H9 (cell line): ENCODE results near the gene GALNT15. TPM values are rescaled to one million over a fixed set of nuclear protein-coding genes. Genes with fewer than 3 reads are reported as not detected.

Experiments
- DNase-seq: peaks from one replicate; pipeline ENCODE4 v3.0.0-alpha.2; 2017
- H2AFZ ChIP-seq: one replicate; pipeline ENCODE4 v1.6.1; 2013; ENCODE audit warnings: mild to moderate bottlenecking, low read length, control low read depth, moderate library complexity
- H2AK5ac ChIP-seq: 2 replicates; pipeline ENCODE4 v1.6.1; 2013; ENCODE audit warnings: low read length, control low read depth, mixed read lengths; ENCODE audit not compliant: insufficient read length
- H2BK120ac ChIP-seq: one replicate; pipeline ENCODE4 v1.6.1; 2013; ENCODE audit warnings: low read depth, mild to moderate bottlenecking, low read length, control low read depth, inconsistent platforms; ENCODE audit not compliant: poor library complexity, severe bottlenecking
- H2BK12ac ChIP-seq: 2 replicates; pipeline ENCODE4 v1.6.1; 2013; ENCODE audit warnings: low read length, control low read depth, mixed read lengths, low read depth; ENCODE audit not compliant: insufficient read length
- H2BK15ac ChIP-seq: 2 replicates; pipeline ENCODE4 v1.6.1; 2013; ENCODE audit warnings: low read depth, low read length, control low read depth
- H2BK20ac ChIP-seq: one replicate; pipeline ENCODE4 v1.6.1; 2013; ENCODE audit warnings: low read depth, mild to moderate bottlenecking, low read length, control low read depth, inconsistent platforms; ENCODE audit not compliant: poor library complexity, severe bottlenecking
- H2BK5ac ChIP-seq: 2 replicates; pipeline ENCODE4 v1.6.1; 2013; ENCODE audit warnings: low read length, control low read depth, mixed read lengths; ENCODE audit not compliant: insufficient read length
- H3K14ac ChIP-seq: 2 replicates; pipeline ENCODE4 v1.6.1; 2013; ENCODE audit warnings: low read length, control low read depth; ENCODE audit not compliant: insufficient read depth
- H3K18ac ChIP-seq: 2 replicates; pipeline ENCODE4 v1.6.1; 2013; ENCODE audit warnings: low read depth, mild to moderate bottlenecking, mixed read lengths, low read length, control low read depth; ENCODE audit not compliant: insufficient read length
- H3K23ac ChIP-seq: 2 replicates; pipeline ENCODE4 v1.6.1; 2013; ENCODE audit warnings: low read length, control low read depth, mixed read lengths, low read depth; ENCODE audit not compliant: insufficient read length
- H3K23me2 ChIP-seq: 2 replicates; pipeline ENCODE4 v1.6.1; 2013; ENCODE audit warnings: low read depth, mild to moderate bottlenecking, mixed read lengths, low read length, control low read depth; ENCODE audit not compliant: insufficient read length, poor library complexity, severe bottlenecking
- H3K27ac ChIP-seq: 2 replicates; pipeline ENCODE4 v1.5.1; 2013; ENCODE audit warnings: low read length, control low read depth, mixed read lengths, low read depth; ENCODE audit not compliant: insufficient read length
- H3K27me3 ChIP-seq: 2 replicates; pipeline ENCODE4 v1.6.1; 2013; ENCODE audit warnings: low read length, control low read depth, inconsistent platforms; ENCODE audit not compliant: insufficient read depth
- H3K4ac ChIP-seq: 2 replicates; pipeline ENCODE4 v1.6.1; 2013; ENCODE audit warnings: low read depth, mild to moderate bottlenecking, control low read depth, inconsistent platforms, low read length, moderate library complexity
- H3K4me1 ChIP-seq: 2 replicates; pipeline ENCODE4 v1.6.1; 2013; ENCODE audit warnings: low read length, control low read depth, inconsistent platforms; ENCODE audit not compliant: insufficient read depth
- H3K4me2 ChIP-seq: 2 replicates; pipeline ENCODE4 v1.6.1; 2013; ENCODE audit warnings: low read length, control low read depth, mixed read lengths; ENCODE audit not compliant: insufficient read length, insufficient read depth
- H3K56ac ChIP-seq: 2 replicates; pipeline ENCODE4 v1.6.1; 2013; ENCODE audit warnings: low read depth, mild to moderate bottlenecking, mixed read lengths, low read length, control low read depth; ENCODE audit not compliant: insufficient read length
- H3K79me1 ChIP-seq: 2 replicates; pipeline ENCODE4 v1.6.1; 2013; ENCODE audit warnings: low read depth, mild to moderate bottlenecking, moderate library complexity, low read length, control low read depth, inconsistent platforms; ENCODE audit not compliant: insufficient read depth, poor library complexity, severe bottlenecking
- H3K79me2 ChIP-seq: 2 replicates; pipeline ENCODE4 v1.6.1; 2013; ENCODE audit warnings: low read length, control low read depth, inconsistent platforms; ENCODE audit not compliant: insufficient read depth
- H3K9ac ChIP-seq: 2 replicates; pipeline ENCODE4 v1.6.1; 2013; ENCODE audit warnings: low read length, control low read depth, mixed read lengths; ENCODE audit not compliant: insufficient read length; ENCODE audit errors: extremely low read depth
- H3K9me3 ChIP-seq: one replicate; pipeline ENCODE4 v1.6.1; 2013; ENCODE audit warnings: low read depth, low read length, inconsistent platforms; ENCODE audit not compliant: control insufficient read depth
- H3T11ph ChIP-seq: one replicate; pipeline ENCODE4 v1.6.1; 2013; ENCODE audit warnings: mild to moderate bottlenecking, low read length, control low read depth, inconsistent platforms
- H4K20me1 ChIP-seq: one replicate; pipeline ENCODE4 v1.6.1; 2013; ENCODE audit not compliant: control insufficient read depth, insufficient read length, insufficient read depth
- H4K5ac ChIP-seq: 2 replicates; pipeline ENCODE4 v1.6.1; 2013; ENCODE audit warnings: low read depth, mild to moderate bottlenecking, mixed read lengths, low read length, control low read depth; ENCODE audit not compliant: insufficient read length
- H4K8ac ChIP-seq: replicated peaks from 2 replicates; pipeline ENCODE4 v1.6.1; 2013; ENCODE audit warnings: low read length, control low read depth, mixed read lengths, low read depth; ENCODE audit not compliant: insufficient read length
- H4K91ac ChIP-seq: 2 replicates; pipeline ENCODE4 v1.6.1; 2013; ENCODE audit warnings: low read depth, mild to moderate bottlenecking, moderate library complexity, mixed read lengths, low read length, control low read depth; ENCODE audit not compliant: insufficient read length
- H3K27ac Mint-ChIP-seq, 3 experiments: 2 replicates in 2 of 3; 3 replicates in 1 of 3; pipeline ENCODE4 v1.8.0; 2020 to 2021; ENCODE audit warnings: mixed read lengths in 3 of 3, mild to moderate bottlenecking in 1 of 3, moderate library complexity in 1 of 3
- H3K27me3 Mint-ChIP-seq: 2 replicates; pipeline ENCODE4 v1.8.0; 2021; ENCODE audit warnings: low read depth, mild to moderate bottlenecking, moderate library complexity, mixed read lengths
- H3K36me3 Mint-ChIP-seq, 3 experiments: 2 replicates in 2 of 3; 3 replicates in 1 of 3; pipeline ENCODE4 v1.8.0; 2020 to 2021; ENCODE audit warnings: low read depth in 3 of 3, mixed read lengths in 3 of 3; ENCODE audit not compliant: insufficient read depth in 1 of 3
- H3K4me1 Mint-ChIP-seq, 2 experiments: 2 replicates each; pipeline ENCODE4 v1.8.0; 2020; ENCODE audit warnings: mixed read lengths in 2 of 2
- H3K4me3 Mint-ChIP-seq, 2 experiments: 2 replicates in 1 of 2; 3 replicates in 1 of 2; pipeline ENCODE4 v1.8.0; 2020 to 2021; ENCODE audit warnings: mild to moderate bottlenecking in 2 of 2, mixed read lengths in 2 of 2, moderate library complexity in 1 of 2
- H3K9me3 Mint-ChIP-seq, 2 experiments: 2 replicates in 1 of 2; 3 replicates in 1 of 2; pipeline ENCODE4 v1.8.0; 2020; ENCODE audit warnings: mild to moderate bottlenecking in 2 of 2, mixed read lengths in 2 of 2, moderate library complexity in 1 of 2
- CTCF ChIP-seq: fragments of 200-600 bp; sonication (generic); conservative IDR thresholded peaks from 3 replicates; pipeline ENCODE4 v1.8.0; 2021; ENCODE audit warnings: antibody characterized with exemption, mild to moderate bottlenecking
- WGBS: extraction: QIAGEN DNeasy Blood & Tissue Kit; methylation state at CpG from one replicate; pipeline ENCODE4 v1.1.7; 2013; ENCODE audit warnings: missing lambda C conversion rate, low lambda C conversion rate, mixed read lengths; ENCODE audit not compliant: insufficient read length; ENCODE audit errors: extremely low coverage; 5-methylcytosine and 5-hydroxymethylcytosine counted together
- total RNA-seq: library from RNA; stranded (reverse); gene quantifications from 2 replicates; pipeline ENCODE4 v1.2.1, GENCODE V29; 2021

The GALNT15 gene
- total RNA-seq, 1 experiment from 2014 or later: 0.04 TPM

GRCh38 chr3:16248556-16248955 lies 74.1 kb downstream of the GALNT15 start:
- Histone ChIP-seq H3K4ac (no peak overlapping the region), H2AK5ac (no peak overlapping the region), H4K91ac (no peak overlapping the region), H3K9me3 (no peaks in the 10 kb centered on the region), H3K79me2 (no peaks in the 10 kb centered on the region), H3K56ac (no peak overlapping the region), H2AFZ (no peak overlapping the region), H3K14ac (no peak overlapping the region), H2BK120ac (no peak overlapping the region), H3K18ac (no peak overlapping the region), H4K8ac (no peak overlapping the region), H2BK20ac (no peak overlapping the region), H3K79me1 (no peaks in the 10 kb centered on the region), H4K20me1 (no peaks in the 10 kb centered on the region), H3K23me2 (no peaks in the 10 kb centered on the region), H2BK5ac (no peak overlapping the region), H3T11ph (no peak overlapping the region), H2BK15ac (no peak overlapping the region), H3K4me2 (no peak overlapping the region), H3K27me3 (no peaks in the 10 kb centered on the region), H2BK12ac (no peak overlapping the region), H3K9ac (no peak overlapping the region), H4K5ac (no peak overlapping the region), H3K4me1 (no peaks in the 10 kb centered on the region), H3K23ac (no peak overlapping the region), H3K27ac (no peak overlapping the region)
- WGBS: no CpG with 5 or more reads among the region's 5 CpGs
- H3K9me3 Mint-ChIP-seq: no peaks in the 10 kb centered on the region
- TF ChIP-seq CTCF: no peak
- H3K27me3 Mint-ChIP-seq: no peaks in the 10 kb centered on the region; the same call in 1 of the 2 replicates
- H3K36me3 Mint-ChIP-seq: no peaks in the 10 kb centered on the region
- no peak overlapping the region for H3K4me3 Mint-ChIP-seq
- DNase-seq: no peak
- peaks cover 0 to 4% of the 10 kb centered on the region in 2 experiments; a peak in 1 of 4 replicates for H3K4me1 Mint-ChIP-seq
- no peak overlapping the region for H3K27ac Mint-ChIP-seq
